ENCODE results near the gene AP2A2. TPM values are rescaled to one million over a fixed set of nuclear protein-coding genes. Genes with fewer than 3 reads are reported as not detected.

Gene AP2A2
- total RNA-seq, 4 donors from 2014 or later = 49.5 to 82.6 (median 72.2) TPM

- H3K4me1 ChIP-seq = peaks cover 0 to 10% (median 0%) of the 10 kb centered on the region in 4 donors
- H3K36me3 ChIP-seq = peaks cover 0 to 18% (median 5%) of the 10 kb centered on the region in 4 donors
- DNase-seq (ENCODE audit: extremely low spot score) = no peak
- no peak overlapping the region for H3K4me3 ChIP-seq
- no peaks in the 10 kb centered on the region for H3K9me3 ChIP-seq
- H3K27me3 ChIP-seq = peaks cover 0 to 3% (median 0%) of the 10 kb centered on the region in 4 donors
- TF ChIP-seq EP300 (IDR thresholded peaks at IDR 0.05) (no peak), POLR2AphosphoS5 (IDR thresholded peaks at IDR 0.05) (no peak), CTCF (IDR thresholded peaks at IDR 0.05) (no peak), POLR2A (IDR thresholded peaks at IDR 0.05; ENCODE audit: low read depth) (no peak)
- WGBS = 90% methylated on average over 3 of the region's 14 CpGs
- intact Hi-C loops (cut with DNase I) = no loop called here
- no peak overlapping the region for H3K27ac ChIP-seq (replicated peaks in 1 of 4)
Observed at GRCh38 chr11:1026163-1026450, 100.4 kb downstream of the AP2A2 start.

- intact Hi-C loops (cut with DNase I) = no loop called here
- 92% methylated on average over 13 of the region's 46 CpGs for WGBS
- peaks cover 0 to 5% (median 0%) of the 10 kb centered on the region in 4 donors for H3K27me3 ChIP-seq
- no peak for DNase-seq (ENCODE audit: extremely low spot score)
- H3K9me3 ChIP-seq = no peaks in the 10 kb centered on the region
- no peak for TF ChIP-seq EP300 (IDR thresholded peaks at IDR 0.05)
- TF ChIP-seq POLR2A (IDR thresholded peaks at IDR 0.05; ENCODE audit: low read depth) = no peak
- TF ChIP-seq POLR2AphosphoS5 (IDR thresholded peaks at IDR 0.05) = no peak
- TF ChIP-seq CTCF (IDR thresholded peaks at IDR 0.05) = no peak
- no peak overlapping the region for H3K4me3 ChIP-seq
- peaks cover 0 to 18% (median 5%) of the 10 kb centered on the region in 4 donors for H3K36me3 ChIP-seq
- H3K4me1 ChIP-seq = peaks cover 0 to 10% (median 0%) of the 10 kb centered on the region in 4 donors
- no peak overlapping the region for H3K27ac ChIP-seq (replicated peaks in 1 of 4)
Observed at GRCh38 chr11:1026641-1027482, 101.2 kb downstream of the AP2A2 start.

GRCh38 chr11:1027483-1028290 is 102.0 kb downstream of the AP2A2 start:
- Histone ChIP-seq H3K4me1 (peaks cover 0 to 10% (median 0%) of the 10 kb centered on the region in 4 donors), H3K9me3 (no peaks in the 10 kb centered on the region), H3K27ac (replicated peaks in 1 of 4) (no peak overlapping the region), H3K4me3 (no peak overlapping the region), H3K36me3 (peaks cover 0 to 18% (median 5%) of the 10 kb centered on the region in 4 donors), H3K27me3 (peaks cover 0 to 5% (median 0%) of the 10 kb centered on the region in 4 donors)
- no peak for DNase-seq (ENCODE audit: extremely low spot score)
- 85% methylated on average over 12 of the region's 36 CpGs for WGBS
- intact Hi-C loops (cut with DNase I) = no loop called here
- TF ChIP-seq POLR2AphosphoS5 (IDR thresholded peaks at IDR 0.05) = no peak
- TF ChIP-seq EP300 (IDR thresholded peaks at IDR 0.05) = no peak
- no peak for TF ChIP-seq POLR2A (IDR thresholded peaks at IDR 0.05; ENCODE audit: low read depth)
- TF ChIP-seq CTCF (IDR thresholded peaks at IDR 0.05) = no peak

- Histone ChIP-seq H3K36me3 (peaks cover 0 to 18% (median 5%) of the 10 kb centered on the region in 4 donors), H3K4me3 (no peak overlapping the region), H3K27me3 (peaks cover 0 to 5% (median 0%) of the 10 kb centered on the region in 4 donors), H3K9me3 (no peaks in the 10 kb centered on the region), H3K27ac (replicated peaks in 1 of 4) (no peak overlapping the region), H3K4me1 (peaks cover 0 to 10% (median 0%) of the 10 kb centered on the region in 4 donors)
- intact Hi-C loops (cut with DNase I) = no loop called here
- WGBS = 100% methylated on average over 1 of the region's 17 CpGs
- DNase-seq (ENCODE audit: extremely low spot score) = no peak
- TF ChIP-seq POLR2A (IDR thresholded peaks at IDR 0.05; ENCODE audit: low read depth) = no peak
- TF ChIP-seq CTCF (IDR thresholded peaks at IDR 0.05) = no peak
- no peak for TF ChIP-seq POLR2AphosphoS5 (IDR thresholded peaks at IDR 0.05)
- TF ChIP-seq EP300 (IDR thresholded peaks at IDR 0.05) = no peak
Observed at GRCh38 chr11:1028291-1028540, 102.5 kb downstream of the AP2A2 start.
